ENCODE measurements around the gene DGKB. TPM values are rescaled to one million over a fixed set of nuclear protein-coding genes. Genes with fewer than 3 reads are reported as not detected.

The DGKB gene
- total RNA-seq, 4 donors from 2014 or later, result 0.27 to 0.88 (median 0.76) TPM; not detected in 1

GRCh38 chr7:14389181-14389591, 513.4 kb downstream of the DGKB start:
- Histone ChIP-seq H3K27ac (no peak overlapping the region), H3K4me3 (no peak overlapping the region), H3K36me3 (no peaks in the 10 kb centered on the region), H3K4me1 (no peaks in the 10 kb centered on the region), H3K27me3 (no peaks in the 10 kb centered on the region), H3K9me3 (no peaks in the 10 kb centered on the region)
- DNase-seq, result no peak
- TF ChIP-seq CTCF (IDR thresholded peaks at IDR 0.05), result no peak
- no peak for TF ChIP-seq POLR2A (IDR thresholded peaks at IDR 0.05)

GRCh38 chr7:14385074-14385473, 517.5 kb downstream of the DGKB start:
- Histone ChIP-seq H3K27me3 (no peaks in the 10 kb centered on the region), H3K4me3 (no peak overlapping the region), H3K27ac (no peak overlapping the region), H3K36me3 (no peaks in the 10 kb centered on the region), H3K9me3 (no peaks in the 10 kb centered on the region), H3K4me1 (no peaks in the 10 kb centered on the region)
- TF ChIP-seq CTCF (IDR thresholded peaks at IDR 0.05), result no peak
- no peak for TF ChIP-seq POLR2A (IDR thresholded peaks at IDR 0.05)
- DNase-seq, result no peak

GRCh38 chr7:14381936-14382335, 520.6 kb downstream of the DGKB start:
- no peak for DNase-seq
- TF ChIP-seq CTCF (IDR thresholded peaks at IDR 0.05), result no peak
- TF ChIP-seq POLR2A (IDR thresholded peaks at IDR 0.05), result no peak
- Histone ChIP-seq H3K36me3 (no peaks in the 10 kb centered on the region), H3K27ac (no peak overlapping the region), H3K4me3 (no peak overlapping the region), H3K27me3 (no peaks in the 10 kb centered on the region), H3K4me1 (no peaks in the 10 kb centered on the region), H3K9me3 (no peaks in the 10 kb centered on the region)

- H3K4me1 ChIP-seq, result no peaks in the 10 kb centered on the region
- no peak for DNase-seq
- H3K9me3 ChIP-seq, result no peaks in the 10 kb centered on the region
- H3K27me3 ChIP-seq, result no peaks in the 10 kb centered on the region
- no peak overlapping the region for H3K4me3 ChIP-seq
- TF ChIP-seq POLR2A (IDR thresholded peaks at IDR 0.05) (no peak), CTCF (IDR thresholded peaks at IDR 0.05) (no peak)
- H3K27ac ChIP-seq, result no peak overlapping the region
- no peaks in the 10 kb centered on the region for H3K36me3 ChIP-seq
Measured at GRCh38 chr7:14381306-14381705, 521.2 kb downstream of the DGKB start.

GRCh38 chr7:14380881-14381280, 521.7 kb downstream of the DGKB start:
- TF ChIP-seq CTCF (IDR thresholded peaks at IDR 0.05), result no peak
- TF ChIP-seq POLR2A (IDR thresholded peaks at IDR 0.05), result no peak
- Histone ChIP-seq H3K27me3 (no peaks in the 10 kb centered on the region), H3K27ac (no peak overlapping the region), H3K9me3 (no peaks in the 10 kb centered on the region), H3K36me3 (no peaks in the 10 kb centered on the region), H3K4me3 (no peak overlapping the region), H3K4me1 (no peaks in the 10 kb centered on the region)
- no peak for DNase-seq

- DNase-seq, result no peak
- Histone ChIP-seq H3K4me3 (no peak overlapping the region), H3K9me3 (no peaks in the 10 kb centered on the region), H3K4me1 (no peaks in the 10 kb centered on the region), H3K27me3 (no peaks in the 10 kb centered on the region), H3K36me3 (no peaks in the 10 kb centered on the region), H3K27ac (no peak overlapping the region)
- TF ChIP-seq CTCF (IDR thresholded peaks at IDR 0.05), result no peak
- no peak for TF ChIP-seq POLR2A (IDR thresholded peaks at IDR 0.05)
Measured at GRCh38 chr7:14377646-14378266, 524.8 kb downstream of the DGKB start.
